K562 (cell line): ENCODE results near the gene CLUH. TPM values are rescaled to one million over a fixed set of nuclear protein-coding genes. Genes with fewer than 3 reads are reported as not detected.

Experiments used
- CHCHD3 ChIP-seq: fragments of 250-450 bp; sonication (Bioruptor Pico); IDR thresholded peaks from 2 replicates; pipeline ENCODE4 v2.1.2; 2022; ENCODE audit warnings: mild to moderate bottlenecking
- GTF3C2 ChIP-seq: IDR thresholded peaks from 3 replicates; pipeline ENCODE4 v1.6.1; 2011; ENCODE audit warnings: borderline replicate concordance, mild to moderate bottlenecking, moderate library complexity; ENCODE audit not compliant: insufficient read length; ENCODE audit errors: extremely low read depth
- HBP1 ChIP-seq: fragments of 450-650 bp; formaldehyde crosslinking; IDR thresholded peaks from 2 replicates; pipeline ENCODE4 v1.4.0; 2022; ENCODE audit warnings: missing genetic modification characterization
- SRSF7 ChIP-seq: fragments of 200-400 bp; formaldehyde crosslinking; optimal IDR thresholded peaks from 2 replicates; pipeline ENCODE3; 2017; ENCODE audit warnings: mild to moderate bottlenecking, low read depth, low read length
- TFAP4 ChIP-seq: sonication (generic); formaldehyde crosslinking; IDR thresholded peaks from 2 replicates; pipeline ENCODE4 v1.8.0; 2022; ENCODE audit warnings: missing genetic modification reagents, mild to moderate bottlenecking, moderate library complexity, borderline replicate concordance
- ZNF408 ChIP-seq: fragments of 250-450 bp; sonication (Bioruptor Pico); IDR thresholded peaks from 2 replicates; pipeline ENCODE4 v1.4.0; 2020; ENCODE audit warnings: low read depth, mild to moderate bottlenecking, moderate library complexity
- polyA plus RNA-seq, 8 experiments: library from polyadenylated mRNA; depleted of rRNA in 4 of 8; stranded (reverse) in 5 of 8; unstranded in 3 of 8; fragments of >200 nt; fragmentation: Nextera tagmentation in 2 of 8; fragmentation: Illumina TruSeq in 1 of 8; extraction: Ambion mirVana in 2 of 8; extraction: Trizol in 1 of 8; gene quantifications; 2 replicates each; pipeline versions ENCODE4 v1.2.1 to v1.2.3, GENCODE V29; 2011 to 2014; ENCODE audit warnings: inconsistent platforms in 1 of 8, missing spikeins in 1 of 8
- total RNA-seq, 7 experiments: library from RNA; depleted of rRNA in 6 of 7; stranded (reverse); fragments of >200 nt in 6 of 7; fragmentation: Illumina TruSeq in 2 of 7; extraction: Trizol in 2 of 7; gene quantifications; 2 replicates each; pipeline versions ENCODE4 v1.2.1 to v1.2.3, GENCODE V29; 2011 to 2021; ENCODE audit warnings: low replicate concordance in 1 of 7

The CLUH gene
- total and polyA plus RNA-seq, 9 of the 15 experiments (the other 6 are each of a cell fraction or from before 2014, with no cell fraction given) = 0.21 to 140 (median 33.2) TPM

GRCh38 chr17:2722611-2723010 is 11.0 kb upstream of the CLUH start (continued):
- TF ChIP-seq HBP1 (CRISPR knock-in tag) (no peak), ZNF408 (no peak), GTF3C2 (no peak), SRSF7 (no peak), CHCHD3 (CRISPR knock-in tag) (no peak), TFAP4 (CRISPR knock-in tag) (no peak)
